ENCODE data around the gene GBE1. TPM values are rescaled to one million over a fixed set of nuclear protein-coding genes. Genes with fewer than 3 reads are reported as not detected.

GBE1 gene
- total RNA-seq, 2 donors from 2014 or later: 9.6 to 15.8 TPM

GRCh38 chr3:81702126-81702525, 59.3 kb downstream of the GBE1 start:
- Histone ChIP-seq H3K27ac (no peak overlapping the region), H3K4me1 (no peaks in the 10 kb centered on the region), H3K9me3 (no peaks in the 10 kb centered on the region), H3K36me3 (replicated peaks in 1 of 2; ENCODE audit: insufficient read depth in 1 of 2, low read depth in 2 of 2) (no peaks in the 10 kb centered on the region), H3K4me3 (no peak overlapping the region), H3K27me3 (no peaks in the 10 kb centered on the region)
- intact Hi-C loops (cut with DNase I): no loop called here
- TF ChIP-seq POLR2A (IDR thresholded peaks at IDR 0.05): no peak
- TF ChIP-seq CTCF (IDR thresholded peaks at IDR 0.05): no peak
- DNase-seq (no peak), ATAC-seq (no peak)
- WGBS, 2 donors: 65 to 74% methylated on average over 2 of the region's 2 CpGs

GRCh38 chr3:81699536-81700320, 61.7 kb downstream of the GBE1 start:
- no peak for ATAC-seq
- Histone ChIP-seq H3K4me3 (no peak overlapping the region), H3K36me3 (replicated peaks in 1 of 2; ENCODE audit: insufficient read depth in 1 of 2, low read depth in 2 of 2) (no peaks in the 10 kb centered on the region), H3K27me3 (no peaks in the 10 kb centered on the region), H3K4me1 (no peaks in the 10 kb centered on the region), H3K27ac (no peak overlapping the region), H3K9me3 (no peaks in the 10 kb centered on the region)
- intact Hi-C loops (cut with DNase I): no loop called here
- 85 to 87% methylated on average over 8 of the region's 8 CpGs for WGBS, 2 donors
- TF ChIP-seq CTCF (IDR thresholded peaks at IDR 0.05) (no peak), POLR2A (IDR thresholded peaks at IDR 0.05) (no peak)
- DNase-seq: no peak

- Histone ChIP-seq H3K27ac (no peak overlapping the region), H3K4me3 (no peak overlapping the region), H3K4me1 (no peaks in the 10 kb centered on the region), H3K9me3 (no peaks in the 10 kb centered on the region), H3K36me3 (replicated peaks in 1 of 2; ENCODE audit: insufficient read depth in 1 of 2, low read depth in 2 of 2) (no peaks in the 10 kb centered on the region), H3K27me3 (no peaks in the 10 kb centered on the region)
- 89 to 90% methylated on average over 3 of the region's 3 CpGs for WGBS, 2 donors
- no peak for ATAC-seq
- intact Hi-C loops (cut with DNase I): no loop called here
- TF ChIP-seq CTCF (IDR thresholded peaks at IDR 0.05) (no peak), POLR2A (IDR thresholded peaks at IDR 0.05) (no peak)
- DNase-seq: no peak
These were observed 65.4 kb downstream of the GBE1 start for GRCh38 chr3:81696090-81696489.

- H3K9me3 ChIP-seq: no peaks in the 10 kb centered on the region
- ATAC-seq (no peak), DNase-seq (no peak)
- intact Hi-C loops (cut with DNase I): no loop called here
- H3K27ac ChIP-seq: no peak overlapping the region
- no peaks in the 10 kb centered on the region for H3K4me1 ChIP-seq
- H3K36me3 ChIP-seq (replicated peaks in 1 of 2; ENCODE audit: insufficient read depth in 1 of 2, low read depth in 2 of 2): no peaks in the 10 kb centered on the region
- H3K4me3 ChIP-seq: no peak overlapping the region
- H3K27me3 ChIP-seq: no peaks in the 10 kb centered on the region
- no peak for TF ChIP-seq POLR2A (IDR thresholded peaks at IDR 0.05)
- TF ChIP-seq CTCF (IDR thresholded peaks at IDR 0.05): no peak
- 93 to 98% methylated on average over 2 of the region's 2 CpGs for WGBS, 2 donors
These were observed 66.1 kb downstream of the GBE1 start for GRCh38 chr3:81695302-81695701.

GRCh38 chr3:81694662-81695061, 66.8 kb downstream of the GBE1 start:
- 87 to 95% methylated on average over 5 of the region's 5 CpGs for WGBS, 2 donors
- ATAC-seq: no peak
- no peaks in the 10 kb centered on the region for H3K36me3 ChIP-seq (replicated peaks in 1 of 2; ENCODE audit: insufficient read depth in 1 of 2, low read depth in 2 of 2)
- no peak for DNase-seq
- no peak overlapping the region for H3K4me3 ChIP-seq
- H3K27me3 ChIP-seq: no peaks in the 10 kb centered on the region
- TF ChIP-seq CTCF (IDR thresholded peaks at IDR 0.05): no peak
- no peak for TF ChIP-seq POLR2A (IDR thresholded peaks at IDR 0.05)
- H3K9me3 ChIP-seq: no peaks in the 10 kb centered on the region
- no peak overlapping the region for H3K27ac ChIP-seq
- no peaks in the 10 kb centered on the region for H3K4me1 ChIP-seq
- intact Hi-C loops (cut with DNase I): no loop called here

All from body of pancreas (tissue), 4 donors.